Karpas-422 (cell line): ENCODE results near the gene SERPINB10. TPM values are rescaled to one million over a fixed set of nuclear protein-coding genes. Genes with fewer than 3 reads are reported as not detected.

Experiments used
- DNase-seq: peaks from one replicate; pipeline ENCODE4 v3.0.0-alpha.2; 2015
- H2AFZ ChIP-seq: fragments of 200-600 bp; sonication (generic); 2 replicates; pipeline ENCODE4 v1.6.1; 2014; ENCODE audit warnings: antibody characterized with exemption, low read length, mixed read lengths
- H3K27ac ChIP-seq: fragments of 200-600 bp; sonication (generic); 2 replicates; pipeline ENCODE4 v1.5.1; 2014; ENCODE audit warnings: mild to moderate bottlenecking, low read length, moderate library complexity
- H3K27me3 ChIP-seq: fragments of 200-600 bp; sonication (generic); 2 replicates; pipeline ENCODE4 v1.6.1; 2014; ENCODE audit warnings: low read length, mixed read lengths
- H3K36me3 ChIP-seq: fragments of 200-600 bp; sonication (generic); 2 replicates; pipeline ENCODE4 v1.6.1; 2014; ENCODE audit warnings: low read length, mixed read lengths; ENCODE audit not compliant: insufficient read depth
- H3K4me1 ChIP-seq: fragments of 200-600 bp; sonication (generic); 2 replicates; pipeline ENCODE4 v1.6.1; 2014; ENCODE audit warnings: mild to moderate bottlenecking, low read length, mixed read lengths
- H3K4me2 ChIP-seq: fragments of 200-600 bp; sonication (generic); 2 replicates; pipeline ENCODE4 v1.6.1; 2014; ENCODE audit warnings: low read length, low read depth, mild to moderate bottlenecking; ENCODE audit not compliant: poor library complexity, severe bottlenecking
- H3K4me3 ChIP-seq: fragments of 200-600 bp; sonication (generic); 2 replicates; pipeline ENCODE4 v1.5.1; 2014; ENCODE audit warnings: mild to moderate bottlenecking, antibody characterized with exemption, low read length, mixed read lengths
- H3K79me2 ChIP-seq: fragments of 200-600 bp; sonication (generic); 2 replicates; pipeline ENCODE4 v1.6.1; 2014; ENCODE audit warnings: mild to moderate bottlenecking, low read length, mixed read lengths
- H3K9ac ChIP-seq: fragments of 200-600 bp; sonication (generic); 2 replicates; pipeline ENCODE4 v1.6.0; 2014; ENCODE audit warnings: low read length
- H3K9me2 ChIP-seq: fragments of 200-600 bp; sonication (generic), shearing (Covaris generic); replicated peaks from 2 replicates; pipeline ENCODE4 v1.6.0; 2014; ENCODE audit warnings: mild to moderate bottlenecking, low read length, moderate library complexity; ENCODE audit not compliant: insufficient read depth
- H3K9me3 ChIP-seq: fragments of 300-700, 200-600 bp; sonication (generic); 2 replicates; pipeline ENCODE4 v1.6.1; 2014; ENCODE audit warnings: low read length, mixed read lengths
- H4K20me1 ChIP-seq: fragments of 200-600 bp; sonication (generic); 2 replicates; pipeline ENCODE4 v1.6.1; 2014; ENCODE audit warnings: mild to moderate bottlenecking, antibody characterized with exemption, low read length, low read depth; ENCODE audit not compliant: insufficient read depth
- total RNA-seq: library from RNA; depleted of rRNA; stranded (reverse); fragments of >200 nt; shearing (Covaris generic); gene quantifications from 2 replicates; pipeline ENCODE4 v1.2.3, GENCODE V29; 2014; ENCODE audit warnings: low replicate concordance; rRNA removed

The SERPINB10 gene
- total RNA-seq, 1 experiment from 2014 or later = not detected

DNA sequence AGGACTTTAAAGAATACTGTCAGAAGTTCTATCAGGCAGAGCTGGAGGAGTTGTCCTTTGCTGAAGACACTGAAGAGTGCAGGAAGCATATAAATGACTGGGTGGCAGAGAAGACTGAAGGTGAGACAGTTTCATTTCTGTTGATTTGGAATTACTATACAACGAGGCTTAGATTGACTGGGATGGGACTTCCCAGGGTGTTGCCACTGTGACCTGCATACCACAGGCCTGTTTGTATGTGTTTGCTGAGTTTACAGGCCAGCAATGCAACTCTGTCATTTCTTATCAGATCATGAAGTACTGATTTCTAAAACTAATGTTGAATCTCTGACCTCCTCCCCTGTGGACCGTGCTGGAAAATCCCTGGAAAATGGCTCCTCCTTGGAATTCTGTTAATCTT lies 74.0 kb downstream of the SERPINB10 start:
- Histone ChIP-seq H3K27me3 (no peaks in the 10 kb centered on the region), H3K36me3 (no peaks in the 10 kb centered on the region), H3K4me1 (peaks cover 3% of the 10 kb centered on the region), H2AFZ (no peak overlapping the region), H3K9ac (no peak overlapping the region), H3K4me3 (no peak overlapping the region), H3K27ac (no peak overlapping the region), H3K9me2 (no peaks in the 10 kb centered on the region), H3K79me2 (no peaks in the 10 kb centered on the region), H4K20me1 (no peaks in the 10 kb centered on the region), H3K9me3 (no peaks in the 10 kb centered on the region), H3K4me2 (no peak overlapping the region)
- no peak for DNase-seq

GRCh38 chr18:63982361-63982760 lies 74.6 kb downstream of the SERPINB10 start:
- Histone ChIP-seq H3K27ac (no peak overlapping the region), H4K20me1 (no peaks in the 10 kb centered on the region), H3K9me2 (no peaks in the 10 kb centered on the region), H3K79me2 (no peaks in the 10 kb centered on the region), H3K27me3 (no peaks in the 10 kb centered on the region), H3K9ac (no peak overlapping the region), H3K4me3 (no peak overlapping the region), H3K9me3 (no peaks in the 10 kb centered on the region), H3K4me2 (no peak overlapping the region), H2AFZ (no peak overlapping the region), H3K36me3 (no peaks in the 10 kb centered on the region), H3K4me1 (peaks cover 3% of the 10 kb centered on the region)
- DNase-seq = no peak

Other genes starting within 250 kb of the SERPINB10 start
- not detected in 2 replicates for gene SERPINB3, start 246.1 kb upstream of the SERPINB10 start, total RNA-seq
- not detected in 2 replicates for gene SERPINB11, start 205.0 kb upstream of the SERPINB10 start, total RNA-seq
- 2.8 TPM in 1 of 2 replicates, not detected in the other for gene SERPINB7, start 132.5 kb upstream of the SERPINB10 start, total RNA-seq
- not detected in 2 replicates for gene SERPINB2, start 20.3 kb upstream of the SERPINB10 start, total RNA-seq
- gene HMSD, start 41.3 kb downstream of the SERPINB10 start, total RNA-seq = not detected in 2 replicates
- 4.0 and 4.1 TPM in 2 replicates for gene SERPINB8, start 62.1 kb downstream of the SERPINB10 start, total RNA-seq
- 5.1 and 11.2 TPM in 2 replicates for gene LINC00305, start 241.1 kb downstream of the SERPINB10 start, total RNA-seq